ENCODE results near the gene OFD1. TPM values are rescaled to one million over a fixed set of nuclear protein-coding genes. Genes with fewer than 3 reads are reported as not detected.

The OFD1 gene
- total and polyA plus RNA-seq, 11 donors, result 5.6 to 15.8 (median 8.9) TPM

GRCh38 chrX:13716455-13716854, 18.1 kb upstream of the OFD1 start:
- H3K27ac ChIP-seq, result no peak overlapping the region
- no peak for DNase-seq

DNA sequence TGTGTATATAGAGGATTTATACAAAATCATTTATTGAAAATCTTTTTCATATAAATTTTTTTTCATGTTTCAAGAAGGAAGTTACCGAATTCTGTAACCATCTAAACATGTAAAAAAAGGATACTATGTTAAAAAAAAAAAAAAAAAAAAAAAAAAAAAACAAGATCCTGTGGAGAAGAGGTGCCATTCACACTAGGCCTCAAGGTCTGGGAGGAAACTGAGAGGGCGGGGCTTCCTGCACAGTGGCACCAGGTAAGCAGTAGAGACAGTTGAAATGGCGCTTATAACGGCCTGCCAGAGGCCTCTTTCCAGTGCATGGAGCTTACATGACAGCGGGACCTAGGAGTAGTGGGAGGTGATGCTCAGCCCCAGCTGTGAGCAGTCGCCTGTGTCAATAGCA, 17.6 kb upstream of the OFD1 start:
- Histone ChIP-seq H3K9me3 (no peaks in the 10 kb centered on the region), H3K27me3 (no peaks in the 10 kb centered on the region), H3K27ac (peak overlapping the region in 1 of 12 donors; percentile 44), H3K36me3 (peaks cover 0 to 57% (median 29%) of the 10 kb centered on the region in 9 donors), H3K4me3 (no peak overlapping the region), H3K4me1 (peaks cover 0 to 21% (median 1%) of the 10 kb centered on the region in 12 donors)
- intact Hi-C loops (cut with DNase I), result no loop called here
- TF ChIP-seq, protein P1, sequence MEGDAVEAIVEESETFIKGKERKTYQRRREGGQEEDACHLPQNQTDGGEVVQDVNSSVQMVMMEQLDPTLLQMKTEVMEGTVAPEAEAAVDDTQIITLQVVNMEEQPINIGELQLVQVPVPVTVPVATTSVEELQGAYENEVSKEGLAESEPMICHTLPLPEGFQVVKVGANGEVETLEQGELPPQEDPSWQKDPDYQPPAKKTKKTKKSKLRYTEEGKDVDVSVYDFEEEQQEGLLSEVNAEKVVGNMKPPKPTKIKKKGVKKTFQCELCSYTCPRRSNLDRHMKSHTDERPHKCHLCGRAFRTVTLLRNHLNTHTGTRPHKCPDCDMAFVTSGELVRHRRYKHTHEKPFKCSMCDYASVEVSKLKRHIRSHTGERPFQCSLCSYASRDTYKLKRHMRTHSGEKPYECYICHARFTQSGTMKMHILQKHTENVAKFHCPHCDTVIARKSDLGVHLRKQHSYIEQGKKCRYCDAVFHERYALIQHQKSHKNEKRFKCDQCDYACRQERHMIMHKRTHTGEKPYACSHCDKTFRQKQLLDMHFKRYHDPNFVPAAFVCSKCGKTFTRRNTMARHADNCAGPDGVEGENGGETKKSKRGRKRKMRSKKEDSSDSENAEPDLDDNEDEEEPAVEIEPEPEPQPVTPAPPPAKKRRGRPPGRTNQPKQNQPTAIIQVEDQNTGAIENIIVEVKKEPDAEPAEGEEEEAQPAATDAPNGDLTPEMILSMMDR (IDR thresholded peaks at IDR 0.05), result no peak
- TF ChIP-seq POLR2A (IDR thresholded peaks at IDR 0.05), result no peak
- 88 to 94% (median 89%) methylated on average over 6 of the region's 6 CpGs for WGBS, 4 donors
- ATAC-seq (no peak), DNase-seq (no peak)

More at GRCh38 chrX:13716455-13716854, 18.1 kb upstream of the OFD1 start:
- ATAC-seq, result peak in 1 of 4 donors; percentile 51
- H3K4me1 ChIP-seq, result peaks cover 0 to 18% (median 0%) of the 10 kb centered on the region in 12 donors
- H3K9me3 ChIP-seq, result no peaks in the 10 kb centered on the region
- no peaks in the 10 kb centered on the region for H3K27me3 ChIP-seq
- no peak overlapping the region for H3K4me3 ChIP-seq
- intact Hi-C loops (cut with DNase I), result no loop called here
- peaks cover 0 to 61% (median 33%) of the 10 kb centered on the region in 9 donors for H3K36me3 ChIP-seq
- 52 to 80% (median 66%) methylated on average over 9 of the region's 9 CpGs for WGBS, 4 donors
- TF ChIP-seq, protein P1 (IDR thresholded peaks at IDR 0.05), result no peak
- no peak for TF ChIP-seq POLR2A (IDR thresholded peaks at IDR 0.05)

DNA sequence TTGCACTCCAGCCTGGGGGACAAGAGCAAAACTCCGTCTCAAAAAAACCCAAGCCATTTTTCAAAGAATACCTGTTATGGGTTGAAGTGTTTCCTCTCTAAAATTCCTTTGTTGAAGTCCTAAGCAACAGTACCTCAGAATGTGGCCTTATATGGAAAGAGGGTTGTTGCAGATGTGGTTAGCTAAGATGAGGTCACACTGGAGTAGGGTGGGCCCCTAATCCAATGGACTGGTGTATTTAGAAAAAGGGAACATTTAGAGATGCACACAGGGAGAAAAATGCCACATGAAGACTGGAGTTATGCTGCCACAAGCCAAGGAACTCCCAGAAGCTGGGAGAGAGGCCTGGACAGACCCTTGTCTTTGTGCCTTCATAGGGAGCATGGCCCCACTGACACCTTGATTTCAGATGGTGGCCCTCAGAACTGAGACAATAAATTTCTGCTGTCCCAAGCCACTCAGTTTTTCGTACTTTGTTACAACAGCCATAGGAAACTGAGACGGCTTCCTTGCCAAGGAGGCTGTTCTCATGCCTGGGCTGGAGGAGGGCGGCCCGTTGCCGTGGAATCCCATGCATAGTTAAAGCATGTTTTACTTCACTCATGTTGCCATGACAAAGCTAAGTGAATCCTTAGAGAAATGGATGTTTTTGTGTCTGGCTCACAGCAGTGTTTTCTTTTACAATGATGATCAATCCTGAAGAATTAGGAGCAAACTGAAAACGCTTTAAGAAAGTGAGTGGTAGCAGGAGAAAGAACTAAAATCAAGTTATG, 16.7 kb upstream of the OFD1 start:
- Histone ChIP-seq H3K4me1 (peaks cover 0 to 25% (median 1%) of the 10 kb centered on the region in 12 donors), H3K36me3 (peaks cover 0 to 50% (median 23%) of the 10 kb centered on the region in 9 donors), H3K27ac (peak overlapping the region in 7 of 12 donors; percentile 5 to 54 (median 29)), H3K4me3 (no peak overlapping the region), H3K27me3 (no peaks in the 10 kb centered on the region), H3K9me3 (no peaks in the 10 kb centered on the region)
- peak in 3 of 4 donors; percentile 50 to 75 (median 67) for ATAC-seq
- DNase-seq, result no peak
- intact Hi-C loops (cut with DNase I), result no loop called here
- WGBS, 4 donors, result 55 to 69% (median 65%) methylated on average over 5 to 7 of the region's 7 CpGs
- TF ChIP-seq, protein P1 (IDR thresholded peaks at IDR 0.05), result no peak
- TF ChIP-seq POLR2A (IDR thresholded peaks at IDR 0.05), result no peak

DNA sequence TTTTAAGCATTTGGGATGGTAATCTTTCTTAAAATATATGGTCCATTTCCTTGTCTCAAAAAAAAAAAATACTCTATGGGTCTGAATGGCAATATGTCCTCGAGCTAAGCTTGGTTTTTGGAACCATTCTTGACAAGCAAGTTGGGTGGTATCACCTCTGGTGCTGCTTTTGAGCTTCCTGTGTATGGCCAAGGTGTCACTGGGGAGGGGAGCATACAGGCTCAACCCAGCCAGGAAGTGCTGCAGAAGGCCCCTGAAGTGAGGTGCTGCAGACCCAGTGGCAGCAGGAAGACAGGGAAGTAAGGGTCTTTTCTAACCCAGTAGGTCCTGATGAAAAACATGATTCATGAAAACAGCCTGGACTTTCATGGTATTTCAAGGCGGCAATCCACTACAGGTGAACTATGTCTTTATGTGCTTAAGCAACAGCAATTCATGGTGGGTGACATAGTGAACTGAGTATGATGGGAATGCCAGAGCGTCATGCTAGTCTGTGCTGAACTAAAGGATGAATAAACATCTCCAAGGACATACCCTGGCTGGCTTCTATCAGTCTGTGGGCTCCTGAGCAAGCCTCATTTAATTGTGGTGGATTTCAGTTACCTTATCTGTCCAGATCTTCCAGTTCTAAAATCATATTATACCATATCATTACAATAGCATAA, 15.2 kb upstream of the OFD1 start:
- WGBS, 4 donors, result 71 to 90% (median 84%) methylated on average over 3 of the region's 3 CpGs
- Histone ChIP-seq H3K4me1 (peaks cover 0 to 25% (median 1%) of the 10 kb centered on the region in 12 donors), H3K4me3 (no peak overlapping the region), H3K27ac (peak overlapping the region in 1 of 12 donors; percentile 29), H3K36me3 (peaks cover 0 to 40% (median 22%) of the 10 kb centered on the region in 9 donors), H3K9me3 (no peaks in the 10 kb centered on the region), H3K27me3 (no peaks in the 10 kb centered on the region)
- no peak for TF ChIP-seq POLR2A (IDR thresholded peaks at IDR 0.05)
- TF ChIP-seq, protein P1 (IDR thresholded peaks at IDR 0.05), result no peak
- no peak for DNase-seq
- intact Hi-C loops (cut with DNase I), result no loop called here
- ATAC-seq, result peak in 1 of 4 donors; percentile 28

All from heart left ventricle (tissue), 16 donors.